ENCODE results near the gene EFNA1. TPM values are rescaled to one million over a fixed set of nuclear protein-coding genes. Genes with fewer than 3 reads are reported as not detected.

EFNA1 gene
- total RNA-seq, 6 experiments from 2014 or later = 87.5 to 419 (median 196) TPM

- Histone ChIP-seq H3K4me1 (no peaks in the 10 kb centered on the region), H3K36me3 (no peaks in the 10 kb centered on the region), H3K4me3 (no peak overlapping the region), H3K27me3 (no peaks in the 10 kb centered on the region), H3K27ac (no peak overlapping the region), H3K9me3 (no peaks in the 10 kb centered on the region)
- no peak for ATAC-seq
- peak in 2 of 3 donors; percentile 40 to 43 for DNase-seq
- intact Hi-C loops (cut with DNase I) = no loop called here
- no peak for TF ChIP-seq CTCF (IDR thresholded peaks at IDR 0.05)
- WGBS (ENCODE audit: insufficient coverage, low coverage, low lambda C conversion rate, missing lambda C conversion rate) = 87% methylated on average over 14 of the region's 18 CpGs
Measured at GRCh38 chr1:155181371-155182051, 53.8 kb downstream of the EFNA1 start.

- 76% methylated on average over 5 of the region's 7 CpGs for WGBS (ENCODE audit: insufficient coverage, low coverage, low lambda C conversion rate, missing lambda C conversion rate)
- H3K4me3 ChIP-seq = no peak overlapping the region
- DNase-seq = no peak
- no peak for ATAC-seq
- no peak overlapping the region for H3K27ac ChIP-seq
- no peaks in the 10 kb centered on the region for H3K36me3 ChIP-seq
- no peak for TF ChIP-seq CTCF (IDR thresholded peaks at IDR 0.05)
- no peak for TF ChIP-seq POLR2A (IDR thresholded peaks at IDR 0.05)
- no peaks in the 10 kb centered on the region for H3K27me3 ChIP-seq
- H3K9me3 ChIP-seq = no peaks in the 10 kb centered on the region
- intact Hi-C loops (cut with DNase I) = no loop called here
- H3K4me1 ChIP-seq = no peaks in the 10 kb centered on the region
Measured at GRCh38 chr1:155182052-155182550, 54.4 kb downstream of the EFNA1 start.

GRCh38 chr1:155183775-155184221, 56.1 kb downstream of the EFNA1 start:
- Histone ChIP-seq H3K4me3 (no peak overlapping the region), H3K27ac (no peak overlapping the region), H3K36me3 (no peaks in the 10 kb centered on the region), H3K4me1 (no peaks in the 10 kb centered on the region), H3K27me3 (no peaks in the 10 kb centered on the region), H3K9me3 (no peaks in the 10 kb centered on the region)
- ATAC-seq (no peak), DNase-seq (peak in 2 of 3 donors; percentile 10 to 53)
- intact Hi-C loops (cut with DNase I) = no loop called here
- 79% methylated on average over 12 of the region's 20 CpGs for WGBS (ENCODE audit: insufficient coverage, low coverage, low lambda C conversion rate, missing lambda C conversion rate)
- TF ChIP-seq POLR2A (IDR thresholded peaks at IDR 0.05) (no peak), CTCF (IDR thresholded peaks at IDR 0.05) (no peak)

GRCh38 chr1:155184351-155184811, 56.7 kb downstream of the EFNA1 start:
- no peak for ATAC-seq
- WGBS (ENCODE audit: insufficient coverage, low coverage, low lambda C conversion rate, missing lambda C conversion rate) = 100% methylated on average over 3 of the region's 4 CpGs
- Histone ChIP-seq H3K27ac (no peak overlapping the region), H3K36me3 (no peaks in the 10 kb centered on the region), H3K4me1 (no peaks in the 10 kb centered on the region), H3K4me3 (no peak overlapping the region), H3K9me3 (no peaks in the 10 kb centered on the region), H3K27me3 (no peaks in the 10 kb centered on the region)
- intact Hi-C loops (cut with DNase I) = no loop called here
- peak in 2 of 3 donors; percentile 15 to 49 for DNase-seq
- TF ChIP-seq POLR2A (IDR thresholded peaks at IDR 0.05) (no peak), CTCF (IDR thresholded peaks at IDR 0.05) (no peak)

Small RNA genes lying within 50 kb of the gene (small RNA-seq; reads per million reads assigned to genes)
- gene HMGN2P18 = 0 reads per million in 2 experiments
- gene RF00019 = 0 reads per million in 2 experiments

Other genes with a start within 250 kb of the EFNA1 start
- 10 to 100 TPM; 16.9 to 34.5 (median 29.2) TPM for gene PMVK, start 191.2 kb upstream of the EFNA1 start, total RNA-seq
- gene PBXIP1, start 171.8 kb upstream of the EFNA1 start, total RNA-seq = 10 to 100 TPM; 16.7 to 25.9 (median 19.1) TPM
- 10 to 100 TPM in 4 of 6 experiments, 1 to 10 TPM in 2; 9.1 to 13.5 (median 10.9) TPM for gene PYGO2, start 166.1 kb upstream of the EFNA1 start, total RNA-seq
- 100 to 1,000 TPM in 1 of 6 experiments, 10 to 100 TPM in 5; 44.6 to 108 (median 75.3) TPM for gene SHC1, start 157.1 kb upstream of the EFNA1 start, total RNA-seq
- gene CKS1B, start 153.2 kb upstream of the EFNA1 start, total RNA-seq = 10 to 100 TPM; 14.9 to 51.7 (median 23.1) TPM
- gene FLAD1, start 144.5 kb upstream of the EFNA1 start, total RNA-seq = 10 to 100 TPM; 18.3 to 33.1 (median 24.6) TPM
- not detected for gene LENEP, start 134.3 kb upstream of the EFNA1 start, total RNA-seq
- gene ZBTB7B, start 125.1 kb upstream of the EFNA1 start, total RNA-seq = 10 to 100 TPM; 35.0 to 83.8 (median 38.8) TPM
- gene DCST2, start 94.1 kb upstream of the EFNA1 start, total RNA-seq = 1 to 10 TPM in 1 of 6 experiments, under 1 TPM in 4, not detected in 1; 0.72 to 1.4 (median 0.81) TPM
- not detected for gene DCST1, start 94.1 kb upstream of the EFNA1 start, total RNA-seq
- gene ADAM15, start 76.6 kb upstream of the EFNA1 start, total RNA-seq = 10 to 100 TPM; 16.2 to 33.9 (median 26.4) TPM
- gene EFNA4, start 64.1 kb upstream of the EFNA1 start, total RNA-seq = 1 to 10 TPM; 2.3 to 6.4 (median 3.0) TPM
- gene EFNA3, start 49.0 kb upstream of the EFNA1 start, total RNA-seq = 1 to 10 TPM in 4 of 6 experiments, under 1 TPM in 2; 0.26 to 4.0 (median 2.5) TPM
- gene SLC50A1, start 8.0 kb downstream of the EFNA1 start, total RNA-seq = 10 to 100 TPM; 16.2 to 28.1 (median 24.4) TPM
- gene DPM3, start 12.7 kb downstream of the EFNA1 start, total RNA-seq = 100 to 1,000 TPM in 1 of 6 experiments, 10 to 100 TPM in 5; 50.4 to 106 (median 60.4) TPM
- 100 to 1,000 TPM in 3 of 6 experiments, 10 to 100 TPM in 3; 85.5 to 145 (median 99.9) TPM for gene KRTCAP2, start 45.4 kb downstream of the EFNA1 start, total RNA-seq
- gene TRIM46, start 46.0 kb downstream of the EFNA1 start, total RNA-seq = under 1 TPM in 2 of 6 experiments, not detected in 4; 0.09 to 0.15 TPM
- gene THBS3, start 80.0 kb downstream of the EFNA1 start, total RNA-seq = 10 to 100 TPM in 3 of 6 experiments, 1 to 10 TPM in 3; 4.0 to 14.4 (median 10.5) TPM
- 10 to 100 TPM; 20.0 to 50.7 (median 23.9) TPM for gene MTX1, start 80.8 kb downstream of the EFNA1 start, total RNA-seq
- 10 to 100 TPM in 2 of 6 experiments, 1 to 10 TPM in 4; 7.2 to 13.0 (median 9.6) TPM for gene ENTREP3, start 127.6 kb downstream of the EFNA1 start, total RNA-seq
- 10 to 100 TPM; 27.9 to 63.4 (median 29.2) TPM for gene SCAMP3, start 134.5 kb downstream of the EFNA1 start, total RNA-seq
- 10 to 100 TPM; 10.4 to 29.2 (median 20.2) TPM for gene CLK2, start 145.6 kb downstream of the EFNA1 start, total RNA-seq
- 1 to 10 TPM in 4 of 6 experiments, under 1 TPM in 2; 0.56 to 1.6 (median 1.2) TPM for gene HCN3, start 149.6 kb downstream of the EFNA1 start, total RNA-seq
- 10 to 100 TPM; 27.0 to 95.3 (median 36.1) TPM for gene PKLR, start 173.6 kb downstream of the EFNA1 start, total RNA-seq
- gene FDPS, start 181.0 kb downstream of the EFNA1 start, total RNA-seq = 100 to 1,000 TPM in 4 of 6 experiments, 10 to 100 TPM in 2; 51.1 to 236 (median 171) TPM
- 10 to 100 TPM in 1 of 6 experiments, 1 to 10 TPM in 5; 4.6 to 12.7 (median 7.6) TPM for gene RUSC1, start 193.0 kb downstream of the EFNA1 start, total RNA-seq

Measured in right lobe of liver (tissue), 6 donors.